Fibroblast of upper back skin (primary cell): ENCODE results near the gene NRG3.
"Not testable (repeated sequence)": the region's sequence is repeated elsewhere in the genome, so short reads cannot be mapped to it uniquely, and the experiment has no call there.

Experiments used
- DNase-seq: peaks from one replicate; pipeline ENCODE4 v3.0.0-alpha.2; 2013

NRG3 gene

DNA sequence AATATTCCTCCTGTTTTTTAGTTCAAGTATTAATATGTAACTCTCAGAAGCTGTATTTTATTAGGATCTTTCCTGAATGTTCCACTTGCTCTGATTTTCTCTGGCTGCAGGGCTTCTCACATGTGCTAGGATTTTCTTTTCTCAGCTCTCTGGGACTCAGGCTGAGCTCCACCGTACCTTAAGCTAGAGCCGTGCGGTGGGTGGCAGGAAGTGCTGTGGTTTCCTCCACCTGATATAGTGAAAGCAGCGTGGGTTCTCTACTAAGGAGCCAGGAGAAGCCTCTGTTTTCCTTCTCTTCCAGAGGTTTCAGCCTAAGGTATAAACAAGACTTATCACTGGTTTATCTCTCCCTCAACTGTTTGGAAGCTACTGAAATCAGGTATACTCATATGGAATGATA is 433.6 kb downstream of the NRG3 start:
- no peak for DNase-seq

DNA sequence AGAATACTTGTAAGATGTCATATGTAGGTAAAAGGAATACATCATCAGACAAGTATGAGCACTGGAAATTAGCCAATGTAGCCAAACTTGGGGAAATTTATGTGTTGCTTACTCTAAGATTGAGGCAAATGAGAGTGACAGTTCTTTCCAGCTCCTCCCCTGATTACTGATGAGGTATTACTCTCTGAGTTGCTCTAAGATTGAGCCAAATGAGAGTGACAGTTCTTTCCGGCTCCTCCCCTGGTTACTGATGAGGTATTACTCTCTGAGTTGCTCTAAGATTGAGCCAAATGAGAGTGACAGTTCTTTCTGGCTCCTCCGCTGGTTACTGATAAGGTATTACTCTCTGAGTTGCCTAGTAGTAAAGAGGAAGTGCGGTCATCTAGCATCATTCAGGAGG is 435.8 kb downstream of the NRG3 start:
- no peak for DNase-seq

DNA sequence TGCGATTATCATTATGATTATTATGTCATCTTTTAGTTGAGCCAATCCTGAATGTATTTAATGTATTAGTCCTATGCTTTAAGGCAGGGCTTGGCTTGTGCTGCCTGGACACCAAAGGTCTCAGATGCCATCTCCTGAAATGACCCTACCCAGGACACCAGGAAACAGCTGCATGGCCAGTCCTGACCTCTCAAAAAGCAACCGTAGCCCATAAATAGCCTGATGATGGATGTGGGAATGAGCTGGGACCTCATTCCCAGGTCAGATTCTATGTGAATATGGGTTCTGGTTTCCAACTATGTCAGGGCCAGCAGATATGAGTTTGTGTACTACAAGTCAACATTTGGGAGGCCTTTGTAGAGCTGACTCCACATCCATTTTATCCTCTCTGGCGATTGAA is 438.4 kb downstream of the NRG3 start:
- DNase-seq: no peak

DNA sequence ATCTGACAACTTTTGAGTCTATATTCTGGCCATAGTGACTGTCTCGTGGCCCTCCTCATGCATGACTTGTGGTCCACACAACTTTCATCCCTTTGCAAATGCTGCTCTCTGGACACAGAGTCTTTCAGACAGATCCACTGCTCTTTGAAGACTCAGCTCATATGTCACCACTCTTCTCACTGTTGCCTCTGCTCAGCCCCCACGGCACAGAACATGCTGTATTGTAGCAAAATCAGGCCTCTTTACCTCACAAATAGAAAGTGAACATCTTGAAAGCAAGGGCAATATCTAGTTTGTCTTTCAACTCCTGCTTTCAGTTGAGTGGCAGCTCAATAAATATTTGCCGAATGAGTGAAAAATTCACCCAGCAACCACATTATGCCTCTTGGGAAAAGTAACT is 443.5 kb downstream of the NRG3 start:
- no peak for DNase-seq

DNA sequence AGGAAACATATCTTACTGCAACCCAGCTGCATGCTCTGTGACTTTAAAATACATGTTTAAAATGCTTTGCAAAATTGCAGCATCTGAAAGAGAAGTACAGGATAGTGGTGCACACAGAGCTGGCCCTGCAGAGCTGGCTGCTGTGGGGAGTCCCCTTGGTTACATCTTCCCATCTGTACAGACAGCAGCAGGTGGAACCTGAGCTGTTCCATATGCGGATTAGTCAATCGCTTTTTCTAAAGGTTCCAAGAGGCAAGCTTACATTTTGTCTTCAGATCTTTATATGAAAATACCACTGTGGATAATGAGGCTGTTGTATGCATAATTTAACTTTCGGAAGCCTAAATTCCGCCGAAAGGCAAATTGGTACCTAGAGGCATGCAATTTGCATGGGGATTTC is 444.1 kb downstream of the NRG3 start:
- DNase-seq: no peak

DNA sequence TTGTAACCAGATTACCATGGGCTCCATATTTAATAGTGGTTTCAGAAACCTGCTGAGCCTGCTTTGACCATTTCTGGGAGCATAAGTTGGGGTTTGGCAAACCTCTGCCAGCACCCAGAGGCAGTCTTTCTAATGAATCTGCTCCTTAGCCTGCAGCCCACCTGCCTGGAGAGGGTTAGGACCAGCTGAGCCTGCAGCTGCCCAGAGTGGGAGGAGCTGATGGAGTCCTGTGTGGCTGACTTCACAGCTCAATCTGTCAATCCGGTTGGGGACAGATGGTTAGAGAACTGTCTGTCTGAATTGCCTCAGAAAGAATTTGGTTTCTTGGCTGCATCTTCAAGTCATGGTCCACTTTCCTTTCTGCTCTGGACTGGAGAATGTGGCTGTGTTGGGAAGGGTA is 444.6 kb downstream of the NRG3 start:
- no peak for DNase-seq

DNA sequence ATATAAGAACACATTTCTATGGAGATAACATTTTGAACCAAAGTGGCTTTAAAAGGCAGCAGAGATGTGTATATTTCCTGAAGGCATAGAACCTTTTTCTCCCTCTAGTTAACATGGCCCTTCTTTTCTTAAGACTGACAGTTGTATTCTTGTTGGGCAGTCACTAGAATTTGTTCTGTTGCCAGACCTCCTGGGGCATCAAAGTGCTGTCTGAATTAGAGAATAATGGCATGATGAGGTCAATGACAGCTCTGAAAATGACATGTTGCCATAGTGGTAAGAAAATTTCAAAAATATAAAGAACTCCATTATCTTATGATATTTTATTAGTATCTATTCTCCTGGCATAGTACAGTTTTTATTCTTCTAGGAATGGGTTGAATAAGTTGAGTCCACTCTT is 446.7 kb downstream of the NRG3 start:
- no peak for DNase-seq

DNA sequence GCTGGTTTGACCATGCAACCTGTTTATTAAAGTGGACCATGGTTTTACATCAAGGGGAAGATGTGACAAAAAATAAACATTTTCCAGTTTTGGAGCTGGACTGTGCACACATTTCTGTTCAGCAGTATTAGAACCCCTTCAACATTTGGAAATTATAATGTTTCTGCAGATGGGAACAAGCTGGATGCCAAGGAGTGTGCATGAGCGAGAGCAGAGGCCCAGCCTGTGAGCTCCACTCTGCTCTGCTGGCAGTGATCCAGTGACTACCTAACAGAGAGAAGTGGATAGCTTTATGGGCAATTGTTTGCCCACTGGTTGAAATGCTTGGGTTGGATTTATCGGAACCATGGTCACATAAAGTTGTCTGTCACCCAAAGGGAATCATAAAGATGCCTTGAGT is 456.7 kb downstream of the NRG3 start:
- DNase-seq: no peak

DNA sequence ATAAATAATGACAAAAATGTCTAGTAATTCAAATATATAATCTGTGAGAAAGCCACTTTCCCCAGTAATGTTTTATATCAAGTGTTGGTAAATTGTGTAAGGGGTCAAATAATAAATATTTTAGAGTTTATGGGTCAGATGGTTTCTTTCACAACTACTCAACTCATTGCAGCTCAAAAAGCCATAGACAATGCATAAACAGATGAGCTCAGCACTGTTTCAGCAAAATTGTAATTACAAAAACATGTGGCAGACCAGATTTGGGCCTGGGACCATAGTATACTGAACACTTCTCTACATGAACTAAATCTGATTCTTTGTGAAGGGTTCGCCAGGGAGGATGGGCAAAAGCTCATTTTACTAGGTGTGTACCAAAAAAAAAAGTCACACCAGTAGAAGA is 460.8 kb downstream of the NRG3 start:
- DNase-seq: no peak

DNA sequence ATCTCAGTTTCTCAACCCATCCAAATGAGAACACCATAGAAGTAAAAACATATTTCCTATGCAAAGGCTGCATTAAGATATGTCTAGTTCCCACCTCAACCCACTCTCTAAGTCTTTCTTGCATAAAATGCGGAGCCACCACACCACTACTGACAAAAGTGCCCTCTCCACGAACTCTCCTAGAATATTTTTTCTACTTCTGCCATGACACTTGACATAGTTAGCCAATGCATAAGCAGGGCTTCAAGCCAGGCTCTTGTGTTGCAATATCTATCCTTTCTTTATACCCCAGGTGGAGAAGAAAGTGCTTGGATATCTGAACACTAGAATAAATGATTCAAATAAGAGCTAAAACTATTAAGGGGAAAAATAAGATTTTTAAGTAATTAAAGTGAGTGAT is 465.2 kb downstream of the NRG3 start:
- no peak for DNase-seq

DNA sequence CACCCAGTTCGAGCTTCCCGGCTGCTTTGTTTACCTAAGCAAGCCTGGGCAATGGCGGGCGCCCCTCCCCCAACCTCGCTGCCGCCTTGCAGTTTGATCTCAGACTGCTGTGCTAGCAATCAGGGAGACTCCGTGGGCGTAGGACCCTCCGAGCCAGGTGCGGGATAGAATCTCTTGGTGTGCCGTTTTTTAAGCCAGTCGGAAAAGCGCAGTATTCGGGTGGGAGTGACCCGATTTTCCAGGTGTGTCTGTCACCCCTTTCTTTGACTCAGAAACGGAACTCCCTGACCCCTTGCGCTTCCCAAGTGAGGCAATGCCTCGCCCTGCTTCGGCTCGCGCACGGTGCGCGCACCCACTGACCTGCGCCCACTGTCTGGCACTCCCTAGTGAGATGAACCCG is 474.6 kb downstream of the NRG3 start:
- DNase-seq: not testable (repeated sequence)

DNA sequence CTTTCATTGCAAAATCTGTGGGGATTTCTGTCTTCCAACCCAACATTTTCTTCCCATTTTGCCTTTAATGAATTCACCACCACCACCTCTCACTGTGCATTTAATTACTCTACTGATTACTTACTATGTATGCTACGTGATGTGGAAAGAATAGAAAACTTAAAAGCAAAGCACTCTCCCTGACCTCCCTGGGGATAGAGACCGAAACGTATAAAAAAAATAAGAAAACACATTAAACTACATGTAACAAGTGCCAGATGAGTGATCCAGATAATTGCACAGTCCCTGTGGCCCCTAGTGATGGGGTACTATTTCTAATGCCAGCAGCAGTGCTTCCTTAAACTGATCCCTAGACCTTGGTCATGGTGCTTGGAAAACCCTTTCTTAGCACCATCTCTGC is 478.4 kb downstream of the NRG3 start:
- DNase-seq: no peak

DNA sequence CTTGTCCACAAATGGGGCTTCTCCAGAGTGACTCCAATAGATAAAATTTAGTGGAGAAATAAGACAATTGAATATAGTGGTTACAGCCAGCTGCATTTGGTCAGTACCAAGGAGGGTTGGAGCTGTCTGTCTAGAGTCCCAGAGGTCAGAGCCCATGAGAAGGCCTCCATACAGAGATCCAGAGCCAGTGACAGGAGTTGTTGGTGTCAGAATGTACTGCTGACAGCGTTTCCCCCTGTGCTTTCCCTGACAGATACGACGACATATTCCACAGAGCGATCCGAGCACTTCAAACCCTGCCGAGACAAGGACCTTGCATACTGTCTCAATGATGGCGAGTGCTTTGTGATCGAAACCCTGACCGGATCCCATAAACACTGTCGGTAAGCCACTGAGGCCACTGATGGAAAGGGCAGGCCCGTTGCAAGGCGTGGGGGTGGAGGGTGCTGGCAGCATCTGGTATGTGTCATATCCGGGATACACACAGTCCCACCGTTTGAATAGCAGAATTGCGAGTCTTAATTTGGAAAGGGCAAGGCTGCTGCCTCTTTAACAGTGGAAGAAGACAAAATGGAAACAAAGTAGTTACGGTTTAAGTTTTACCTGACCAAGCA is 483.6 kb downstream of the NRG3 start:
- peak; percentile 43 for DNase-seq

DNA sequence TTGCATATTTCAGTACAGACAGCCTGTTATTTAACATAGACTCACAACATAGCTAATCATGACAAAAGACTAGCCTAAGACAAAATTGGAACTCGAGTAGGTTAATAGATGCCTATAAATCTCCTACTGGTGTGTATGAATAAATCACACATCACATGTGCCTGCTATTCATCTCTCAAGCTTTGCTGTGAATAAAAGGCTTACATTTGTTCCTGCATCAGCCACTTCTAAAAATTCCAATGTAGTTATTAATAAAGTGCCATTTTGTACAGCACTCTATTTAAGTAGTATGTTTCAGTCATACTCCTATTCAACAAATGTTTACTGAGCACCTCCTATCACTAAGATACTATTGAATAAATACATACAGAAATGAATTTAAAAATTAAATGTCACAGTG is 486.3 kb downstream of the NRG3 start:
- DNase-seq: no peak

DNA sequence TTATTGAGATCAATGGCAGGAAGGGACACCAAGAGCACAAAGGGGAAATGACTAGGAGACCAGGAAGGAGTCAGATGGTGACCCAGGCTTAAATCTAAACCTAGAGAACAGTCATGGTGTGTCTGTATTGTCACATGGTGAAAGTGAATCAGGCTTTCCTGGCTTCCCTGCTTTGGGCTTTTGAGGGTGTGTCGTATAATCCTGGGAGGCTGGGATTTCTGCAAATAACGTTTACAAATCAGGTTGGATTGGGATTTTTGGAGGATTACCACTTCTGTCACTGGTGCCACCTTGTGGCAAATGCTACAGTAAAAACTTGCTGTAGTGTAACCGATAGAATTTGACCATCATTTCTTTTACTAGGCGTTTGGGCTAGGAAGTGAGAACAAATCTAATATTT is 502.6 kb downstream of the NRG3 start:
- DNase-seq: peak; percentile 14

DNA sequence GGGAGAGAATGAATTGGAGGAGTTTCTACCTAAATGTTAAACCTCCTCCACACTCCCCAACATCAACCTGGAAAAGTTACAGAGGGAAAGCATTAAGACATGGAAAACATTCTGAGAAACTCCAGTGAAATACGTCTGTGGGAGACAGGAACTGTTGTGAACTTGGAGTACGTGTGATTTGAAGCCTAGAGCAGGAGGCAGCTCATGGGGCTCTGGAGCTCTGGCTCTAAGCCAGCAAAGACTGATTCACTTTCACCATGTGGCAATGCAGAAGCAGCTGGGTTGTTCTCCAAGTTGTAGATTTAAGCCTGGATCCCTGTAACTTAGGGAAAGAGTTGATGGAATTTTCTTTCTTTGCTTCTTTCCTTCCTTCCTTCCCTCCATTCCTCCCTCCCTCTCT is 503.2 kb downstream of the NRG3 start:
- DNase-seq: peak; percentile 70

DNA sequence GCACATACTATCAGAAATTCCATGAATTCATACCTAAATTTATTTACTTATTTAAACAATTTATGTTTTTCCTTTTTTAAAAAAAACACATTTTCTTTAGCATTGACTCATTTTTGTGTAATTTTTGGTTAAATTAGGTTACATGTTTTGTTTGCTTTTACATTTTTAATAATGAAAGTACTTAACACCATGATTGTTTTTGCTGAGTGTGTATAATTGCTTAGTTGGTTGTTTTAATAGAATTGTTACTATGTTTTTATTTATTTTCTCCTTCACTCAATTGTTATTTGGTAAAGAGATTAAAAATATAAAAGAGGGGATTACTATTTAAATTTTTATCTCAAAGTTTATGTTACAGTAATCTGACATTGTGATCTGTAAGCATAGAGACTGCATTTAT is 508.4 kb downstream of the NRG3 start:
- DNase-seq: no peak

DNA sequence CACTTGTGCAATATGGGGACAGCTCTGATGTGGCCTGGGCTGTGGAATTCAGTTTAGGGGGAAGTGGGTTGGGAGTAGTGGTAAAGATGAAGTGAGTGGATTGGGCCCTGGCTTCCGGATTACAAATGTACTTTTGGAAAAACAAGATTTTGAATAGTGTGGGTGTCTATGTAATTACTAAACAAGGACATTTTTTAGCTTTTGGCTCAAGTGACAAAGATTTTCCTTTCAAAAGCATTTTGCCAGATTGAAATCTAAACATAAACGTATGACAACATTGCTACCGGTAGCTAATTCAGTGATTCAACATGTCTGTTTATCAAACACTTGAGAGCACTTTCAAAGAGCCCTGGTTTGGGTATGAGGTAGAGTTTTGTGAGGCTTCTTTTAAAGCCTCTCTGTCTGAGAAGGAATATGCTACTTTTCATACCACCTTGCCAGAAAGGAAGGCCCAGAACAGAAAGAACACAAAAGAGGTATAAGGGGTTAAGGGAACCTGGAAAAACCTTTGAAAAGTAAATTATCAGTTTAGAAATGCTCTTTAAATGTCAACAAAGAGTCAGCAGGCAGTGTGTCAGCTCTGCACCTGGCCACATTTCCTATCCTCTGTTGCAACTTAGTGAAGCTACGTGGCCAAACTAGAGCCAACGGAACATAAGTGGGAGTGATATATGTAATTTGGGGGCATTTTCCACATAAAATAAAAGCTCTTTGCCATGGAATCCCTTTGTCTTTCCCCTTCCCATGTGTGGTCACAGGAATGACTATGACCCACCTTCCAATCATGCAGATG is 516.1 kb downstream of the NRG3 start:
- DNase-seq: no peak

DNA sequence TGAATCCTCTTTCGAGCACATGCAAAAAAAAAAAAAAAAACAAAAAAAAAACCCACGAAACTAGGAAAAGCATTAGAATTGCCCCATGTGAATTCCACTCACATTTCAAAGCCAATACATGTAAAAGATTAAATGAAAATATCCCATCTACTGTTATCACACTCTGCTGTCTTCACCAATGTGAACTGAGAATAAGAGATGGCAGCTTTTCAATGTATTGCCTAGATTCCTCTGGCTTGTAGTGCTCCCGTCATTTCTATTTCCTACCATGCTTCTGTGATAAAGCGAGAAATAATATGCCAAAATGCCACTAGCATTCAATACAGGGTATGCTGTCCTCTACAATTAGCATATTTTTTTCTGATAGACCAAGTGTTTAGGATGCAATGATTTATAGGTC is 517.0 kb downstream of the NRG3 start:
- DNase-seq: no peak

DNA sequence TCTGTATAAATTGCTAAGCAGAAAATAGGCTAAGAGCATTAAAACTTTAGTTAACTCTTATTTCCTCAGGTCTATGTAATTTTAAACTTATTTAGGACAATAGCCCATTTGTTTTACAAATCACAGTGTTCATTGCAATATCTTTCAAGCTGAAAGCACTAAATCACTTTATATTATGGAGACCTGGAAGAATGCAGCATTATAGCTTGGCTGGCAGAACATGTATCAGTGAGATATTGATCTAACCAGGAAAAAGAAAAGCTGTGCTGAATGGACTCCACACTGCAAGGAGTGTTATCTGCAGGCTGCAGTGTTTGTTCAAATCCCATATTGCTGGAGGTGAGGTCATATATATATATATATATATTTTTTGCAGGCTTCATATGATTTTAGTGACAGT is 517.5 kb downstream of the NRG3 start:
- no peak for DNase-seq

DNA sequence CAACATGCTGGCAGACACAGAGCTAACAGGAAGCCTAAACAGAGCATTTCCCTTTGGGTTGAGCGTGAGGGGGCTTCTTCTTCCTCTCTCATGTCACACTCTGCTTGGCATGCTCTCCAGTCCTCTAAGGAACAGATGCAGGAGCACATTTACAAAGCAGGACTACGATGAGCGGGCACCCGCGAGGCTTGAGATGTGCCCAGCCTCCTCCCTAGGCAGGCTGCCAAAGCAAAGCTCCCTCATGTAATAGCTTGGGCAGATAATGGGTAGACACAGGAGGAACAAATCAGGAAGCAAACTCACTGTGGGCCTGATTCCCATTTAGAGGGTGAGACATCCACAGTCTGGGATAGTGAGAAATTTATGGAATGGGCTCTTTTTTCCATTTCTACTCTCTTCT is 519.1 kb downstream of the NRG3 start:
- DNase-seq: no peak

DNA sequence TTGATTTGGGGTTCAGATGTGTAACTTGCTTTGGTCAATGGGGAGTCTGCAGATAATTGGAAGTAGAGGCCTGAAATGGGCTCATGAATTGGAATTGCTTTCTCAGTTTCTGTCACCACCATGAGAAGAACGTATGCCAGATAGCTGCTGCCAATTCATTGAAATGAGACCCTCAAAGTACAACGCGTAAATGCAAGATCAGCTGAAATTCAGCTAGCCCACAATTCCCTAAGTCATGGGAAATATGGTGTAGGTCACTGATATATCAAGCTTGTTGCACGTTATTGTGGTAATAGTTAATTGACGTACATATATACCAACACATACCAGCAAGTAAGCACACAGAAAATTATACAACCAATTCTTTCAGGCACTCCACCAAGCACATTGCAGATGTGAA is 520.0 kb downstream of the NRG3 start:
- DNase-seq: no peak

DNA sequence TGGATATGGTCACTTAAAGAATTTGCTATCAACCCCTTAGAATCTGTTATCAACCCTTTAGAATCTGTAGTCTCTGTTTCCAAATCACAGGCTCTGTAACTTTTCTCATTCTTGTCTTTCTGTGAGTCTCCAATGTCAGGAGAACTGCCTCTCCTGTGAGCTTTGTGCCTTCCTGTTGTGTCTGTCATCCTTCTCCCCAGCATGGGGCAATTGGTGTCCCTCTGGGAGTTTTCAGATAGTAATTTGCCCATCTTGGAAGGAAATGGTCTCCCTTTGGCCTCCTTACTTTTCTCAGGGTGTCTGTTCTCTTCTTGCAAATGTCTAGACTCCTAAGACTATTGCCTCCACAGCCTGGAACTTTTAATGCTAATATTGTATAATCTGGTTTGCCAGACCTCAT is 521.9 kb downstream of the NRG3 start:
- no peak for DNase-seq

DNA sequence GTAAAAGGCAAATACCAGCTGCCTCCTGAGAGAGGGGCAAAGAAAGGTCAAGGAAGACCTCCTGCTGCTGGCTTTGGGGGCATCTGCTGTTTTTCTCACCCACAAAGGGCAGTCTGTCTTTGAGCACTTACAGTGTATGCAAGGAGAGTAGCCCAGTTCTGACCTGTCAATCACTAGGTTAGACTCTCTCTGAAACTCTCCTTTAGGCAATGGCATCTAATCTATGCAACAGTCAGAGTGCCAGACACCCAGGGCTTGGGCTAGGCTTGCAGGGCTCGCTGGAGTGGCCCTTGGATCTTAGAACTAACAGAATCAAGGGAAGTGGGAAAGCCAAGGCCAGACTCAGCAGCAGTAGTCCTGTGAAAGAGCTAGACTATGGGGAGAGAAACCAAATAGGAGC is 522.9 kb downstream of the NRG3 start:
- no peak for DNase-seq

DNA sequence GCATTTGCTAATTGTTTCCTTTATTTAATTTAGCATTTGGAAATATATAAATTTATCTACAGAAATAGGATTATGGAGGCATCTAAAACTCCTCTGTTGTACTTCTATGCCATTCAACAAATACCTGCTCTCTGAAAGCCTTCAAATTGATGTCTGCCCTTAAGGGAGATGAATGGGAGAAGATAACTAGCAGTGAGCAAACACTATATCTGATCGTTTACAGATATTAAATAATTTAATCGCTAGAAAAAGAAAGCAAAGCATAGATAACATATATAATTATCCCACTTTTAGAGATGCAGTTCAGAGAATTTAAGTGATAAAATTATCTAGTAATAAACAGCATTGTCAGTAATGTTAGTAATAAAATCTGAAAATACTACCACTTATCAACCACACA is 524.9 kb downstream of the NRG3 start:
- DNase-seq: no peak
